OCI-LY7 (cell line): ENCODE measurements around the gene ACVR1. TPM values are rescaled to one million over a fixed set of nuclear protein-coding genes. Genes with fewer than 3 reads are reported as not detected.

Experiments
- BruUV-seq: library from RNA; stranded (reverse); fragments of 400-500 nt; replicated peaks from 2 replicates; lab custom pipeline; 2021; lab: Mats Ljungman, UMichigan
- CTCF ChIA-PET: fragments of 300-600 bp; sonication (Branson Sonifier 250); formaldehyde crosslinking; loops from one replicate; lab custom pipeline; 2022; ENCODE audit warnings: antibody characterized with exemption; ENCODE audit not compliant: unreplicated experiment; lab: Charles Lee
- POLR2A ChIA-PET: fragments of 300-600 bp; sonication (Branson Sonifier 250); formaldehyde crosslinking; loops from one replicate; lab custom pipeline; 2022; ENCODE audit warnings: antibody characterized with exemption; lab: Charles Lee
- DNase-seq: peaks from one replicate; pipeline ENCODE4 v3.0.0-alpha.2; 2015; ENCODE audit warnings: low spot score
- H2AFZ ChIP-seq: fragments of 200-600 bp; sonication (generic), shearing (Covaris generic); 2 replicates; pipeline ENCODE4 v1.6.1; 2014; ENCODE audit warnings: mild to moderate bottlenecking, antibody characterized with exemption, low read length, moderate library complexity
- H3K27ac ChIP-seq: fragments of 200-600 bp; sonication (generic); 2 replicates; pipeline ENCODE4 v1.5.1; 2014; ENCODE audit warnings: mixed run types, low read depth, mild to moderate bottlenecking, moderate library complexity, low read length, inconsistent platforms; ENCODE audit not compliant: poor library complexity, severe bottlenecking
- H3K36me3 ChIP-seq: fragments of 200-600 bp; sonication (generic); 2 replicates; pipeline ENCODE4 v1.6.1; 2014; ENCODE audit warnings: mild to moderate bottlenecking, antibody characterized with exemption, low read length, moderate library complexity, mixed read lengths; ENCODE audit not compliant: insufficient read depth
- H3K4me1 ChIP-seq: fragments of 200-600 bp; sonication (generic); 2 replicates; pipeline ENCODE4 v1.5.1; 2014; ENCODE audit warnings: mild to moderate bottlenecking, low read length; ENCODE audit not compliant: insufficient read depth, poor library complexity, severe bottlenecking
- H3K4me2 ChIP-seq: fragments of 200-600 bp; sonication (generic); 2 replicates; pipeline ENCODE4 v1.6.1; 2014; ENCODE audit warnings: mild to moderate bottlenecking, low read length
- H3K4me3 ChIP-seq: fragments of 200-600 bp; sonication (generic); 2 replicates; pipeline ENCODE4 v1.5.1; 2014; ENCODE audit warnings: mild to moderate bottlenecking, low read depth, low read length; ENCODE audit not compliant: poor library complexity, severe bottlenecking
- H3K79me2 ChIP-seq: fragments of 200-600 bp; sonication (generic); 2 replicates; pipeline ENCODE4 v1.6.1; 2016; ENCODE audit warnings: low read depth, mild to moderate bottlenecking, low read length, moderate library complexity, mixed read lengths; ENCODE audit not compliant: insufficient read depth
- H3K9me2 ChIP-seq: fragments of 200-600 bp; sonication (generic); 2 replicates; pipeline ENCODE4 v1.6.1; 2016; ENCODE audit warnings: mild to moderate bottlenecking, low read length, mixed read lengths; ENCODE audit not compliant: insufficient read depth
- H3K9me3 ChIP-seq: fragments of 200-600 bp; sonication (generic); 2 replicates; pipeline ENCODE4 v1.6.1; 2014; ENCODE audit warnings: mild to moderate bottlenecking, mixed run types, low read length, mixed read lengths
- H4K20me1 ChIP-seq: fragments of 200-600 bp; sonication (generic); 2 replicates; pipeline ENCODE4 v1.6.1; 2014; ENCODE audit warnings: mild to moderate bottlenecking, antibody characterized with exemption, low read length, moderate library complexity, mixed read lengths; ENCODE audit not compliant: insufficient read depth
- CTCF ChIP-seq: fragments of 200-600 bp; sonication (generic); conservative IDR thresholded peaks from 2 replicates; pipeline ENCODE4 v1.5.1; 2014; ENCODE audit warnings: mild to moderate bottlenecking, antibody characterized with exemption, low read length, moderate library complexity, mixed read lengths
- EZH2phosphoT487 ChIP-seq: fragments of 200-600 bp; sonication (generic); IDR thresholded peaks from 2 replicates; pipeline ENCODE4 v1.6.1; 2018; ENCODE audit warnings: low read depth, borderline replicate concordance, mild to moderate bottlenecking, mixed run types, antibody characterized with exemption, low read length, moderate library complexity, mixed read lengths
- intact Hi-C: fragments of 100-400 bp; cut with micrococcal nuclease; formaldehyde crosslinking; loops from one replicate; pipeline ENCODE4 v1.10.0; 2022; ENCODE audit not compliant: unreplicated experiment
- total RNA-seq, 2 experiments: library from RNA; depleted of rRNA in 1 of 2; stranded (reverse); fragments of >200 nt in 1 of 2; shearing (Covaris generic) in 1 of 2; gene quantifications; 2 replicates each; pipeline ENCODE4 v1.2.3, GENCODE V29; 2014 to 2022

ACVR1 gene
- total RNA-seq, 2 experiments from 2014 or later, result 0.13 to 3.9 TPM

- no peaks in the 10 kb centered on the region for H3K4me1 ChIP-seq
- H3K9me3 ChIP-seq, result no peaks in the 10 kb centered on the region
- H3K79me2 ChIP-seq, result no peaks in the 10 kb centered on the region
- no peak overlapping the region for H3K4me2 ChIP-seq
- H3K4me3 ChIP-seq, result no peak overlapping the region
- no peak for TF ChIP-seq EZH2phosphoT487
- TF ChIP-seq CTCF, result no peak
- H2AFZ ChIP-seq, result no peak overlapping the region
- no peaks in the 10 kb centered on the region for H3K9me2 ChIP-seq
- POLR2A ChIA-PET, result no interaction called here
- no peak overlapping the region for H3K27ac ChIP-seq
- no peaks in the 10 kb centered on the region for H4K20me1 ChIP-seq
- CTCF ChIA-PET, result no interaction called here
- BruUV-seq, result no TSS peak
- DNase-seq, result no peak
- H3K36me3 ChIP-seq, result no peaks in the 10 kb centered on the region
- intact Hi-C loops, result no loop called here
These were observed 91.8 kb downstream of the ACVR1 start for GRCh38 chr2:157784169-157784822.

GRCh38 chr2:157783245-157783644 lies 92.9 kb downstream of the ACVR1 start:
- CTCF ChIA-PET, result no interaction called here
- no peak overlapping the region for H3K4me2 ChIP-seq
- no peaks in the 10 kb centered on the region for H3K79me2 ChIP-seq
- POLR2A ChIA-PET, result no interaction called here
- no peak overlapping the region for H3K4me3 ChIP-seq
- no TSS peak for BruUV-seq
- TF ChIP-seq CTCF (no peak), EZH2phosphoT487 (no peak)
- H3K27ac ChIP-seq, result no peak overlapping the region
- no peak overlapping the region for H2AFZ ChIP-seq
- intact Hi-C loops, result no loop called here
- no peaks in the 10 kb centered on the region for H3K9me3 ChIP-seq
- H3K9me2 ChIP-seq, result no peaks in the 10 kb centered on the region
- H3K36me3 ChIP-seq, result no peaks in the 10 kb centered on the region
- no peaks in the 10 kb centered on the region for H3K4me1 ChIP-seq
- H4K20me1 ChIP-seq, result no peaks in the 10 kb centered on the region
- no peak for DNase-seq
